ENCODE data around the gene TSEN2. TPM values are rescaled to one million over a fixed set of nuclear protein-coding genes. Genes with fewer than 3 reads are reported as not detected.

The TSEN2 gene
- total and polyA plus RNA-seq, 9 of the 15 experiments (the other 6 are each of a cell fraction or from before 2014, with no cell fraction given): 38.5 to 76.3 (median 46.6) TPM

- H3K27ac ChIP-seq (ENCODE audit: extremely low read depth, low read depth, low read length): no peak overlapping the region
- no peak for DNase-seq (ENCODE audit: extremely low read depth in 1 of 4, low spot score in 3 of 4)
- BruUV-seq (replicated peaks): no TSS peak
- in situ Hi-C loops (cut with MboI) (no loop called here), intact Hi-C loops (cut with micrococcal nuclease) (loop anchor here (10.0 kb wide), 1 partner anchor 507 kb away; no protein-coding TSS in a partner anchor)
- no peak for FAIRE-seq
- 0 out of 5 replicates have a peak, but pooled peaks cover 0 to 2% of the 10 kb centered on the region in 2 experiments for H3K27me3 ChIP-seq (ENCODE audit: control insufficient read depth in 2 of 2, insufficient read depth in 2 of 2, low read length in 2 of 2)
- no peak overlapping the region; a peak in 1 of 4 replicates for H3K9ac ChIP-seq (ENCODE audit: insufficient read depth in 1 of 2, low read depth in 2 of 2, low read length in 2 of 2)
- 89% methylated on average over 3 of the region's 3 CpGs for WGBS (ENCODE audit: insufficient coverage, low coverage, missing lambda C conversion rate)
- H3K9me1 ChIP-seq (ENCODE audit: control insufficient read depth, insufficient read depth, low read length): no peaks in the 10 kb centered on the region
- POLR2A ChIA-PET: no interaction called here
- peaks cover 46% of the 10 kb centered on the region for H3K79me2 ChIP-seq (ENCODE audit: control insufficient read depth, insufficient read depth, low read length)
- TF ChIP-seq, protein P1, sequence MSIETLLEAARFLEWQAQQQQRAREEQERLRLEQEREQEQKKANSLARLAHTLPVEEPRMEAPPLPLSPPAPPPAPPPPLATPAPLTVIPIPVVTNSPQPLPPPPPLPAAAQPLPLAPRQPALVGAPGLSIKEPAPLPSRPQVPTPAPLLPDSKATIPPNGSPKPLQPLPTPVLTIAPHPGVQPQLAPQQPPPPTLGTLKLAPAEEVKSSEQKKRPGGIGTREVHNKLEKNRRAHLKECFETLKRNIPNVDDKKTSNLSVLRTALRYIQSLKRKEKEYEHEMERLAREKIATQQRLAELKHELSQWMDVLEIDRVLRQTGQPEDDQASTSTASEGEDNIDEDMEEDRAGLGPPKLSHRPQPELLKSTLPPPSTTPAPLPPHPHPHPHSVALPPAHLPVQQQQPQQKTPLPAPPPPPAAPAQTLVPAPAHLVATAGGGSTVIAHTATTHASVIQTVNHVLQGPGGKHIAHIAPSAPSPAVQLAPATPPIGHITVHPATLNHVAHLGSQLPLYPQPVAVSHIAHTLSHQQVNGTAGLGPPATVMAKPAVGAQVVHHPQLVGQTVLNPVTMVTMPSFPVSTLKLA (conservative IDR thresholded peaks at IDR 0.05): no peak
- TF ChIP-seq, protein P2, sequence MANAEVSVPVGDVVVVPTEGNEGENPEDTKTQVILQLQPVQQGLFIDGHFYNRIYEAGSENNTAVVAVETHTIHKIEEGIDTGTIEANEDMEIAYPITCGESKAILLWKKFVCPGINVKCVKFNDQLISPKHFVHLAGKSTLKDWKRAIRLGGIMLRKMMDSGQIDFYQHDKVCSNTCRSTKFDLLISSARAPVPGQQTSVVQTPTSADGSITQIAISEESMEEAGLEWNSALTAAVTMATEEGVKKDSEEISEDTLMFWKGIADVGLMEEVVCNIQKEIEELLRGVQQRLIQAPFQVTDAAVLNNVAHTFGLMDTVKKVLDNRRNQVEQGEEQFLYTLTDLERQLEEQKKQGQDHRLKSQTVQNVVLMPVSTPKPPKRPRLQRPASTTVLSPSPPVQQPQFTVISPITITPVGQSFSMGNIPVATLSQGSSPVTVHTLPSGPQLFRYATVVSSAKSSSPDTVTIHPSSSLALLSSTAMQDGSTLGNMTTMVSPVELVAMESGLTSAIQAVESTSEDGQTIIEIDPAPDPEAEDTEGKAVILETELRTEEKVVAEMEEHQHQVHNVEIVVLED (CRISPR knock-in tag; IDR thresholded peaks at IDR 0.05): no peak
- TF ChIP-seq ZNF212 (CRISPR knock-in tag; IDR thresholded peaks at IDR 0.05) (no peak), CSDE1 (IDR thresholded peaks at IDR 0.05) (no peak), ATF7 (IDR thresholded peaks at IDR 0.05) (no peak), FOXM1 (IDR thresholded peaks at IDR 0.05; ENCODE audit: low read depth) (no peak), FOXM1 (CRISPR knock-in tag; IDR thresholded peaks at IDR 0.05; ENCODE audit: low read depth) (no peak), MCM3 (IDR thresholded peaks at IDR 0.05) (no peak)
- TF ChIP-seq, protein P3, sequence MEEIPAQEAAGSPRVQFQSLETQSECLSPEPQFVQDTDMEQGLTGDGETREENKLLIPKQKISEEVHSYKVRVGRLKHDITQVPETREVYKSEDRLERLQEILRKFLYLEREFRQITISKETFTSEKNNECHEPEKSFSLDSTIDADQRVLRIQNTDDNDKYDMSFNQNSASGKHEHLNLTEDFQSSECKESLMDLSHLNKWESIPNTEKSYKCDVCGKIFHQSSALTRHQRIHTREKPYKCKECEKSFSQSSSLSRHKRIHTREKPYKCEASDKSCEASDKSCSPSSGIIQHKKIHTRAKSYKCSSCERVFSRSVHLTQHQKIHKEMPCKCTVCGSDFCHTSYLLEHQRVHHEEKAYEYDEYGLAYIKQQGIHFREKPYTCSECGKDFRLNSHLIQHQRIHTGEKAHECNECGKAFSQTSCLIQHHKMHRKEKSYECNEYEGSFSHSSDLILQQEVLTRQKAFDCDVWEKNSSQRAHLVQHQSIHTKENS (CRISPR knock-in tag; IDR thresholded peaks at IDR 0.05): no peak
- CTCF ChIA-PET (ENCODE audit: low intra/inter-chr PET ratio): no interaction called here
- no peak overlapping the region for H2AFZ ChIP-seq (ENCODE audit: low read depth, low read length)
- no peaks in the 10 kb centered on the region for H4K20me1 ChIP-seq (replicated peaks; ENCODE audit: control insufficient read depth, insufficient read depth, low read length)
- no peak overlapping the region for H3K4me2 ChIP-seq (ENCODE audit: insufficient read depth, low read length)
- ATAC-seq: no peak
- H3K4me1 ChIP-seq (replicated peaks in 1 of 2; ENCODE audit: control insufficient read depth in 2 of 2, insufficient read depth in 2 of 2, low read length in 2 of 2): peaks cover 19% of the 10 kb centered on the region in 2 experiments
- H3K36me3 ChIP-seq (ENCODE audit: control insufficient read depth, insufficient read depth, low read length): peaks cover 61% of the 10 kb centered on the region
- H3K9me3 ChIP-seq (replicated peaks; ENCODE audit: control insufficient read depth, insufficient read depth, low read depth, low read length): no peaks in the 10 kb centered on the region
- no peak overlapping the region for H3K4me3 ChIP-seq
These were observed 3.1 kb downstream of the TSEN2 start for GRCh38 chr3:12487336-12487735.

All from K562 (cell line).